ENCODE data around the gene ERF. TPM values are rescaled to one million over a fixed set of nuclear protein-coding genes. Genes with fewer than 3 reads are reported as not detected.
A peak's percentile ranks its signal among the peaks of the same experiment; 100 is the strongest.

ERF gene
- total RNA-seq, 1 donor from 2014 or later: 43.1 TPM

DNA sequence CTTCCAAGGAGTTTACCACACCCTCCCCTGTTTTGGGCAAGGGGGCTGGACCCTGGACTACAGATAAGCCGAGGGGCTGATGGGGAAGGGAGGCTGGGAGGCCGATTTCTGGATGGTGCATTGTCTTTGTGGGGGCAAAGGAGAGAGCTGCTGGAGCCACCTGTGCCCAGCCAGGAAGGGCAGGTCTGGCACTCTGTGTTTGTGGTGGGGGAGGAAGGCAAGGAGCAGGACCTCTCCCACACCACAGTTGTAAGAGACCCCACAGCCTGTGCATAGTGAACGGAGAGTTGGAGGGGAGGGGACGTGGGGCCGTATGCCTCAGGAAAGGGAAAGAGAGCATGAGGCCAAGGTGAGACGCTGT lies 31.0 kb upstream of the ERF start:
- Histone ChIP-seq H3K27ac (no peak overlapping the region), H3F3A (ENCODE audit: low read depth) (peaks cover 35% of the 10 kb centered on the region), H3K79me2 (ENCODE audit: low read depth) (peaks cover 26% of the 10 kb centered on the region), H3K4me1 (peaks cover 36% of the 10 kb centered on the region), H3K4me2 (peak overlapping the region; percentile 99), H3K4me3 (peak overlapping the region; percentile 90), H3K9ac (no peak overlapping the region), H3K9me3 (ENCODE audit: low read depth) (no peaks in the 10 kb centered on the region), H4K20me1 (ENCODE audit: low read depth) (peaks cover 59% of the 10 kb centered on the region), H2AFZ (replicated peaks) (no peak overlapping the region), H3K36me3 (no peaks in the 10 kb centered on the region), H3K27me3 (no peaks in the 10 kb centered on the region)
- Mint-ChIP-seq H3K36me3 (peaks cover 8% of the 10 kb centered on the region), H3K27ac (peak overlapping the region; percentile 21), H3K9me3 (no peaks in the 10 kb centered on the region), H3K4me1 (peaks cover 31% of the 10 kb centered on the region), H3K4me3 (peak overlapping the region; percentile 95), H3K27me3 (ENCODE audit: insufficient read depth, low read depth) (peaks cover 11% of the 10 kb centered on the region)
- no peak for DNase-seq (ENCODE audit: low spot score)
- TF ChIP-seq EZH2phosphoT487 (IDR thresholded peaks at IDR 0.05) (no peak), EZH2 (IDR thresholded peaks at IDR 0.05) (no peak)
- TF ChIP-seq, protein P1, sequence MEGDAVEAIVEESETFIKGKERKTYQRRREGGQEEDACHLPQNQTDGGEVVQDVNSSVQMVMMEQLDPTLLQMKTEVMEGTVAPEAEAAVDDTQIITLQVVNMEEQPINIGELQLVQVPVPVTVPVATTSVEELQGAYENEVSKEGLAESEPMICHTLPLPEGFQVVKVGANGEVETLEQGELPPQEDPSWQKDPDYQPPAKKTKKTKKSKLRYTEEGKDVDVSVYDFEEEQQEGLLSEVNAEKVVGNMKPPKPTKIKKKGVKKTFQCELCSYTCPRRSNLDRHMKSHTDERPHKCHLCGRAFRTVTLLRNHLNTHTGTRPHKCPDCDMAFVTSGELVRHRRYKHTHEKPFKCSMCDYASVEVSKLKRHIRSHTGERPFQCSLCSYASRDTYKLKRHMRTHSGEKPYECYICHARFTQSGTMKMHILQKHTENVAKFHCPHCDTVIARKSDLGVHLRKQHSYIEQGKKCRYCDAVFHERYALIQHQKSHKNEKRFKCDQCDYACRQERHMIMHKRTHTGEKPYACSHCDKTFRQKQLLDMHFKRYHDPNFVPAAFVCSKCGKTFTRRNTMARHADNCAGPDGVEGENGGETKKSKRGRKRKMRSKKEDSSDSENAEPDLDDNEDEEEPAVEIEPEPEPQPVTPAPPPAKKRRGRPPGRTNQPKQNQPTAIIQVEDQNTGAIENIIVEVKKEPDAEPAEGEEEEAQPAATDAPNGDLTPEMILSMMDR (IDR thresholded peaks at IDR 0.05): no peak

DNA sequence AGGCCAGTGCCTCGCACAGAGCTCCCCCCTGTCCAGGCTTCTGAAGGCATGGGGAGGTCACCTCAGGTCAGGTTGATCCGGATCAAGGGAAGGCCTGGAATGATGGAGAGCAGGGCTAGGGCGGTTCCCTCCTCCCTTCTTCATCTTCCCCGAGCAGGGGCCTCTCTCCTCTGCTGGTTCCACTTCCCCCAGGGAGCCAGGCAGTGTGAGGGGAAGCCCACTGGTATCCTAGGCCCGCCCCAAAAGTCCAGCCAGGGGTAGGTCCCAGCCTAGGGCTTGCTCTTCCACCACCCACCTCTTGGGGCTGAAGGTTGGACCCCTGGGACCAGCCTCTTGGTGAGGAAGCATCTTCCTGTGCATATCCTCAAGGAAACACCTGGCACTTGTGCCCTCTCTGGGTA lies 30.6 kb upstream of the ERF start:
- no peak overlapping the region for H3K27ac ChIP-seq
- peaks cover 55% of the 10 kb centered on the region for H4K20me1 ChIP-seq (ENCODE audit: low read depth)
- peak overlapping the region; percentile 90 for H3K4me3 ChIP-seq
- no peak overlapping the region for H3K27ac Mint-ChIP-seq
- H3K9me3 Mint-ChIP-seq: no peaks in the 10 kb centered on the region
- TF ChIP-seq EZH2 (IDR thresholded peaks at IDR 0.05) (no peak), EZH2phosphoT487 (IDR thresholded peaks at IDR 0.05) (no peak)
- TF ChIP-seq, protein P1 (IDR thresholded peaks at IDR 0.05): no peak
- H3K4me3 Mint-ChIP-seq: peak overlapping the region; percentile 95
- peak overlapping the region; percentile 15 for H3K9ac ChIP-seq
- peaks cover 11% of the 10 kb centered on the region for H3K27me3 Mint-ChIP-seq (ENCODE audit: insufficient read depth, low read depth)
- peaks cover 38% of the 10 kb centered on the region for H3F3A ChIP-seq (ENCODE audit: low read depth)
- H3K9me3 ChIP-seq (ENCODE audit: low read depth): no peaks in the 10 kb centered on the region
- no peaks in the 10 kb centered on the region for H3K36me3 ChIP-seq
- peak; percentile 46 for DNase-seq (ENCODE audit: low spot score)
- peaks cover 26% of the 10 kb centered on the region for H3K79me2 ChIP-seq (ENCODE audit: low read depth)
- peaks cover 31% of the 10 kb centered on the region for H3K4me1 Mint-ChIP-seq
- peaks cover 8% of the 10 kb centered on the region for H3K36me3 Mint-ChIP-seq
- peak overlapping the region; percentile 99 for H3K4me2 ChIP-seq
- no peak overlapping the region for H2AFZ ChIP-seq (replicated peaks)
- no peaks in the 10 kb centered on the region for H3K27me3 ChIP-seq
- peaks cover 36% of the 10 kb centered on the region for H3K4me1 ChIP-seq

DNA sequence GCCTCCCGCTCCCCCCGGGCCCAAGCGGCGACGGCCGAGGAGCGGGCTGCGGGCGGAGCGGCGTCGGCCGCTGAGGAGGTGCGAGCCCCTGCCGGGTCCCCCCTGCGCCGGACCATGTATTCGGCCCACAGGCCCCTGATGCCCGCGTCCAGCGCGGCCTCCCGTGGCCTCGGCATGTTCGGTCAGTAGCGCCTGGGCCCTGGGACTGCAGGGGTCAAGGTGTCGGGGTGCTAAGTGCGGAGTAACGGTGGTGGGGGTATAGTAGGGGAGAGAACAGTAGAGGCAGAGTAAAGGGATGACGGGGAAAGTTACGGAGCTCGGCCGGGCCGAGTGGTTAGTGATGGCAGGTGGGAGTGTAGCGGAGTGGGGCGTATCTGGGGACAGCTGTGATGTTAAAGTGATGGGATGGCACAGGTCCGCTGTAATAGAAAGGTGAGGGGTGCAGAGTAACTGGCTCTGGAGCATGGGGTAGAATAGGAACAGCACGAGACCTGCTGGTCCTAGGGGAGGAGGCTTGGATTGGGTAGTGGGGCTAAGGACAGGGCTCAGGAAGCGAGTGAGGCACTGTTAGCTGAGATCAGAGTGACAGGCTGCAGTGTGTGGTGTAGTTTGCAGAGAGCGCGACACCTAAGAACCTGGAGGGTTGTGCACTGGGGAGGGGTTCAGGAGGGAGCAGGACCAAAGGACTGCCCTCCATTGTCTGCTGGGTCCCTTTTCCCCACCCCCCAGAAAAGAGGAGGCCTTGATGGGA lies 29.8 kb upstream of the ERF start:
- no peak for TF ChIP-seq EZH2phosphoT487 (IDR thresholded peaks at IDR 0.05)
- no peak for TF ChIP-seq EZH2 (IDR thresholded peaks at IDR 0.05)
- TF ChIP-seq, protein P1 (IDR thresholded peaks at IDR 0.05): no peak
- Histone ChIP-seq H3K4me1 (peaks cover 36% of the 10 kb centered on the region), H4K20me1 (ENCODE audit: low read depth) (peaks cover 47% of the 10 kb centered on the region), H3K27me3 (no peaks in the 10 kb centered on the region), H2AFZ (replicated peaks) (no peak overlapping the region), H3K9me3 (ENCODE audit: low read depth) (no peaks in the 10 kb centered on the region), H3K79me2 (ENCODE audit: low read depth) (peaks cover 26% of the 10 kb centered on the region), H3F3A (ENCODE audit: low read depth) (peaks cover 44% of the 10 kb centered on the region), H3K27ac (no peak overlapping the region), H3K9ac (peak overlapping the region; percentile 15), H3K4me2 (peak overlapping the region; percentile 99), H3K36me3 (no peaks in the 10 kb centered on the region), H3K4me3 (peak overlapping the region; percentile 90)
- Mint-ChIP-seq H3K4me1 (peaks cover 31% of the 10 kb centered on the region), H3K36me3 (peaks cover 7% of the 10 kb centered on the region), H3K4me3 (peak overlapping the region; percentile 95), H3K27me3 (ENCODE audit: insufficient read depth, low read depth) (peaks cover 11% of the 10 kb centered on the region), H3K9me3 (no peaks in the 10 kb centered on the region), H3K27ac (peak overlapping the region; percentile 85)
- peak; percentile 56 for DNase-seq (ENCODE audit: low spot score)
